Coronary artery (tissue), 2 donors: ENCODE results near the gene CHCHD4.
"Not testable (repeated sequence)": the region's sequence is repeated elsewhere in the genome, so short reads cannot be mapped to it uniquely, and the experiment has no call there.

ENCODE experiments used
- DNase-seq: peaks from one replicate; pipeline ENCODE4 v3.0.0-alpha.2; 2017; ENCODE audit warnings: low spot score
- H3K27ac ChIP-seq, 2 donors: fragments of 200-600 bp; sonication (generic); one replicate each; pipeline ENCODE4 v1.5.1; 2016 to 2019
- H3K4me3 ChIP-seq: fragments of 200-600 bp; sonication (generic); 2 replicates; pipeline ENCODE4 v1.5.1; 2016; ENCODE audit warnings: mild to moderate bottlenecking, moderate library complexity
- CTCF ChIP-seq: fragments of 200-600 bp; sonication (generic); IDR thresholded peaks from one replicate; pipeline ENCODE4 v1.5.1; 2019; ENCODE audit warnings: antibody characterized with exemption

Gene CHCHD4

GRCh38 chr3:14113965-14114635 is 10.6 kb downstream of the CHCHD4 start:
- no peak for DNase-seq
- H3K27ac ChIP-seq = no peak overlapping the region
- TF ChIP-seq CTCF = no peak
- H3K4me3 ChIP-seq = no peak overlapping the region

DNA sequence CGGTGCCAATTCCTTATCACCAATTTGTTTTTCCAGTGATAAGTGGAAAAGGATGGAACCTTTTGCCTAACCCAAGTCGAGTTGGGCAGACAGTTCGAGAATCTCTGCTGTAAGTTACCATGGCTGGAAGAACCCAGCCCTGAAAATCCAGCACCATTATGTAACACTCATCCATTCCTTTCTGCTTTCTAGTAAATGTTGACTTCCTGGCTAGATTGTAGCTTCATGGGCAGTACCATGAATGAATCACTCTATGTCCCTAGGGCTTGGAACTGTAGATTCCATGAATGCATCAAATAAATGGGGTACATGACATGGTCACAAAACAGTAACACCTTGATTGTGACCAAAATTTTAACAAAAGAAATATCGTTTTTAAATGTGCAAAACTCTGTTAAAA is 14.0 kb downstream of the CHCHD4 start:
- no peak for TF ChIP-seq CTCF
- DNase-seq = no peak
- H3K27ac ChIP-seq = no peak overlapping the region
- H3K4me3 ChIP-seq = no peak overlapping the region

GRCh38 chr3:14109821-14110220 is 14.8 kb downstream of the CHCHD4 start:
- DNase-seq, H3K27ac ChIP-seq: not testable (repeated sequence)

GRCh38 chr3:14097616-14098391 is 26.9 kb downstream of the CHCHD4 start:
- no peak for DNase-seq
- no peak overlapping the region for H3K27ac ChIP-seq
- no peak overlapping the region for H3K4me3 ChIP-seq
- no peak for TF ChIP-seq CTCF

More at GRCh38 chr3:14109821-14110220, 14.8 kb downstream of the CHCHD4 start:
- H3K4me3 ChIP-seq = not testable (repeated sequence)

DNA sequence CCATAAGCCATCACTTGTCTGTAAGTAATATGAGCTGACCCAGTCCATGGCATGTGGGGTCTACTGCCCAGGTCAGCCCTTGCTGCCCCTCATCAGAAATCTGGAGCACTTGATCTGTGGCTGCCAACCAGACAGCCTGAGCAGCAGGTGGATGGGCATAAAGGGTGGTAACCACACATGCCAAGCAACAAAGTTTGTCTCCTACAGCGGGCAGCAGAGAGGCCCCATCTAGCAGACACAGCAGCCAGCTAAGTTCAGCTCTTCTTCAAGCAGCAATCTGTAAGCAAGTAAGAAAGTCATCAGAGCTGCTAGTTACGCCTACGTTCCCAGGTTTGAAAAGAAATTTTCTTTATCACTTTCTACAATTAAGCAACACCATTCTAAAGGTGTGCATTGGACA is 27.9 kb downstream of the CHCHD4 start:
- DNase-seq = no peak
- Histone ChIP-seq H3K4me3 (no peak overlapping the region), H3K27ac (no peak overlapping the region)
- TF ChIP-seq CTCF = no peak

GRCh38 chr3:14093831-14094230 is 30.8 kb downstream of the CHCHD4 start:
- Histone ChIP-seq H3K4me3 (no peak overlapping the region), H3K27ac (no peak overlapping the region)
- TF ChIP-seq CTCF = no peak
- no peak for DNase-seq

DNA sequence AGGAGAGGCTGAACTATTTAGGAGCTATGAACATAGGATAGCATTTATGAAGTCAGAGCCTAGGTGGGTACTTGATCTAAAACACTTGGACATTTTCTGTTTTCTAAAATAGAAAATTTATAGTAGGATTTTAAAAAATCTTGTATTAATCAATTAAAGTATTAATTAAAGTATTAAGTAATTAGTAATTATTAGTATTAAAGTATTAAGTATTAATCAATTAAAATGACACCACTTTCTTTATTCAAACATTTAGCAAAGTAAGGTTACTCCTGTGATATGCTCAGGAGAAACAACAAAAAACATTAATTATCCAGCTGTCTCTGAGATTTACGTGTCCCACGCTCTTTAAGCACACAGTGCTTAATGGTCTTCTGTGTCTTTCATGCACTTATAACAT is 32.2 kb downstream of the CHCHD4 start:
- TF ChIP-seq CTCF = no peak
- Histone ChIP-seq H3K27ac (no peak overlapping the region), H3K4me3 (no peak overlapping the region)
- no peak for DNase-seq

DNA sequence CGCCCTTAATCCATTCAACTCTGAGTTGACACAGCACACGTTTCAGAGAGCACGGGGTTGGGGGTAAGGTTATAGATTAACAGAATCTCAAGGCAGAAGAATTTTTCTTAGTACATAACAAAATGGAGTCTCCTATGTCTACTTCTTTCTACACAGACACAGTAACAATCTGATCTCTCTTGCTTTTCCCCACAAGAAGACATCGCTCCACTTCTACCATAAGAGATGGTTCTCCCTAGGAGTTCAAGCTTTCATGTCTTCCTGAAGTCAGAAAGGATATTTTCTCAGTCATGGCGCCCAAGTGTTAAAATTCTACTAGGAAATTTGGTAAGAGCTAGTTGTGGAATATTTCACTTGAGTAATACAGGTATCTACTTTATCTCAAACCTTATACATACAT is 32.7 kb downstream of the CHCHD4 start:
- DNase-seq, H3K4me3 ChIP-seq, H3K27ac ChIP-seq: not testable (repeated sequence)

- not testable (repeated sequence) for DNase-seq, H3K4me3 ChIP-seq, H3K27ac ChIP-seq
These were observed 37.2 kb downstream of the CHCHD4 start for GRCh38 chr3:14087461-14087860.
